NCI-H345 (cell line): ENCODE data around the gene SMG1.
A peak's percentile ranks its signal among the peaks of the same experiment; 100 is the strongest.
"Not testable (repeated sequence)": the region's sequence is repeated elsewhere in the genome, so short reads cannot be mapped to it uniquely, and the experiment has no call there.

ENCODE experiments used
- DNase-seq: peaks from one replicate; lab custom pipeline; 2025; lab: John Stamatoyannopoulos, UW

The SMG1 gene

GRCh38 chr16:18800293-18800692 lies 125.9 kb downstream of the SMG1 start:
- DNase-seq: no peak

- no peak for DNase-seq
Observed at GRCh38 chr16:18799500-18799899, 126.7 kb downstream of the SMG1 start.

- DNase-seq: no peak
Observed at GRCh38 chr16:18797746-18798145, 128.5 kb downstream of the SMG1 start.

- DNase-seq: no peak
Observed at GRCh38 chr16:18796377-18796776, 129.8 kb downstream of the SMG1 start.

- no peak for DNase-seq
Observed at GRCh38 chr16:18792836-18793433, 133.3 kb downstream of the SMG1 start.

GRCh38 chr16:18789850-18790706 lies 136.1 kb downstream of the SMG1 start, which contains the start of gene RPS15A:
Gene RPS15A (minus strand): TSS chr16:18790334. CDS start chr16:18789113, 1,221 bp downstream.
- DNase-seq: peak; percentile 99

GRCh38 chr16:18789515-18789849 lies 136.7 kb downstream of the SMG1 start:
- no peak for DNase-seq

- no peak for DNase-seq
Observed at GRCh38 chr16:18788828-18789514, 137.2 kb downstream of the SMG1 start.

GRCh38 chr16:18784917-18785623 lies 141.1 kb downstream of the SMG1 start:
- no peak for DNase-seq

GRCh38 chr16:18783430-18784341 lies 142.5 kb downstream of the SMG1 start:
- DNase-seq: no peak

GRCh38 chr16:18782697-18783429 lies 143.3 kb downstream of the SMG1 start:
- no peak for DNase-seq

- not testable (repeated sequence) for DNase-seq
Observed at GRCh38 chr16:18781232-18781631, 145.0 kb downstream of the SMG1 start.

- not testable (repeated sequence) for DNase-seq
Observed at GRCh38 chr16:18780460-18781026, 145.7 kb downstream of the SMG1 start.

GRCh38 chr16:18777664-18778063 lies 148.5 kb downstream of the SMG1 start:
- not testable (repeated sequence) for DNase-seq

GRCh38 chr16:18776334-18776733 lies 149.9 kb downstream of the SMG1 start:
- not testable (repeated sequence) for DNase-seq

GRCh38 chr16:18774651-18775050 lies 151.6 kb downstream of the SMG1 start:
- not testable (repeated sequence) for DNase-seq

GRCh38 chr16:18772171-18772570 lies 154.0 kb downstream of the SMG1 start:
- not testable (repeated sequence) for DNase-seq

- DNase-seq: not testable (repeated sequence)
Observed at GRCh38 chr16:18770336-18770962, 155.8 kb downstream of the SMG1 start.

GRCh38 chr16:18767217-18767616 lies 159.0 kb downstream of the SMG1 start:
- not testable (repeated sequence) for DNase-seq
